Breast epithelium (tissue), 4 donors: ENCODE data around the gene FHDC1. TPM values are rescaled to one million over a fixed set of nuclear protein-coding genes. Genes with fewer than 3 reads are reported as not detected.

Experiments
- DNase-seq, 2 donors: peaks; one replicate each; pipeline ENCODE4 v3.0.0-alpha.2; 2019; ENCODE audit warnings: low spot score in 2 of 2
- H3K27ac ChIP-seq, 2 donors: fragments of 200-600 bp; sonication (generic) in 1 of 2; one replicate each; pipeline ENCODE4 v1.5.1; 2016 to 2019; ENCODE audit warnings: mild to moderate bottlenecking in 1 of 2
- H3K27me3 ChIP-seq, 2 donors: fragments of 200-600 bp; sonication (generic) in 1 of 2; one replicate each; pipeline versions ENCODE4 v1.5.1 to v1.6.0; 2017 to 2019; ENCODE audit warnings: control low read depth in 1 of 2, mild to moderate bottlenecking in 1 of 2
- H3K36me3 ChIP-seq: fragments of 200-600 bp; one replicate; pipeline ENCODE4 v1.5.1; 2019
- H3K4me1 ChIP-seq, 2 donors: fragments of 200-600 bp; sonication (generic); one replicate each; pipeline ENCODE4 v1.5.1; 2016 to 2019; ENCODE audit warnings: control low read depth in 1 of 2
- H3K4me3 ChIP-seq, 3 donors: fragments of 200-600 bp; sonication (generic); 1 replicate in 2 of 3; 2 replicates in 1 of 3; pipeline ENCODE4 v1.5.1; 2016 to 2019; ENCODE audit warnings: mild to moderate bottlenecking in 3 of 3, moderate library complexity in 2 of 3
- H3K9me3 ChIP-seq, 2 donors: fragments of 200-600 bp; sonication (generic) in 1 of 2; one replicate each; pipeline ENCODE4 v1.5.1; 2016 to 2019; ENCODE audit warnings: control low read depth in 1 of 2
- POLR2A ChIP-seq: fragments of 450-650 bp; IDR thresholded peaks from one replicate; pipeline ENCODE4 v1.6.1; 2016; ENCODE audit warnings: antibody characterized with exemption, mild to moderate bottlenecking, moderate library complexity
- POLR2AphosphoS5 ChIP-seq, 3 donors: sonication (generic); formaldehyde crosslinking; IDR thresholded peaks; one replicate each; pipeline ENCODE4 v1.6.1; 2017; ENCODE audit warnings: antibody characterized with exemption in 3 of 3
- intact Hi-C: fragments of 100-400 bp; cut with DNase I; formaldehyde crosslinking; loops from one replicate; pipeline ENCODE4 v1.15.1; 2023; ENCODE audit warnings: low total_unique reads
- total RNA-seq, 3 donors: library from RNA; depleted of rRNA; stranded (reverse); fragments of >200 nt; gene quantifications; one replicate each; pipeline ENCODE4 v1.1.0, GENCODE V29; 2016
- TF ChIP-seq, protein P1 (sequence below), 3 donors: fragments of 450-650 bp; IDR thresholded peaks; one replicate each; pipeline ENCODE4 v1.5.1; 2016 to 2017; ENCODE audit warnings: antibody characterized with exemption in 3 of 3, mild to moderate bottlenecking in 3 of 3, moderate library complexity in 3 of 3

The FHDC1 gene
- total RNA-seq, 3 donors from 2014 or later, result 0.48 to 2.3 (median 2.0) TPM

DNA sequence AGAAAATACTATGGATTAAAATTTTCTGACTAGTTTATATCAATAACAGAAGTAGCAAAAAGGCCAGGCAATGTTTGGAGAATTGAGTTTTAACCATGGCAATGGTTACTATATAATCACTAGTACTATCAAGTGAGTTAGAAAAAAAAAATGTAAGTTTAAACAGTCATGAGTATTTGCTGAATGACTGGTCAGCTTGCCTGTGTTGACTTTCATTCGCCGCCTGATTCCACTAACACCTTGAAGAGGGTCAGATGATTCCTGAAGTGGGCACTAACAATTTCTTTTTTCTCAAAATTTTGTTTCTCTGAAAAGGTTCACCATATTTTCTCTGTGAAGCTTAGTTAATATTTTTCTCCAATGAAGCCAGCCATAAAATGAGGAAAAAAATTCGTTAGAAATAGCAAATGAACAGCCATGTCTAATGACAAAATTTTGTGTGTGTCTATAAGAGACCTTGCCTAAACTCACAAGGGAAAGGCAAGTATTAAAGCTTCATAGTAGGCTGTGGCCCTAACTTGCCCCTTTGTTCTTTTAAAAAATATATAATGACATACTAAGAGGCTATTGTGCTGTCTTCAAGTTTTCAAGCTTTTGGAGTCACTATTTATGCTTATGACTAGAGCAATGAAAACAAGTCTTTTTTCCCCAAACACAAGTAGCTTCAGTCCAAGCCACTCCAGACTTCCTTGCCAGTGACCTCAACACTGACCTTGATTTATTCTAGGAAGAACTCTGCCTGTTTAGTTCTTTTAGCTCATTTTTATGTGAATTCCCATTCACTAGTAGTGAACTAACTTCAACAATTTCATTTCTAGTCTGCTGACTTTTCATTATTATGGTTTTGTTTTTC is 18.4 kb upstream of the FHDC1 start:
- H3K9me3 ChIP-seq, result no peaks in the 10 kb centered on the region
- H3K4me3 ChIP-seq, result no peak overlapping the region
- no peaks in the 10 kb centered on the region for H3K27me3 ChIP-seq
- TF ChIP-seq, protein P1, sequence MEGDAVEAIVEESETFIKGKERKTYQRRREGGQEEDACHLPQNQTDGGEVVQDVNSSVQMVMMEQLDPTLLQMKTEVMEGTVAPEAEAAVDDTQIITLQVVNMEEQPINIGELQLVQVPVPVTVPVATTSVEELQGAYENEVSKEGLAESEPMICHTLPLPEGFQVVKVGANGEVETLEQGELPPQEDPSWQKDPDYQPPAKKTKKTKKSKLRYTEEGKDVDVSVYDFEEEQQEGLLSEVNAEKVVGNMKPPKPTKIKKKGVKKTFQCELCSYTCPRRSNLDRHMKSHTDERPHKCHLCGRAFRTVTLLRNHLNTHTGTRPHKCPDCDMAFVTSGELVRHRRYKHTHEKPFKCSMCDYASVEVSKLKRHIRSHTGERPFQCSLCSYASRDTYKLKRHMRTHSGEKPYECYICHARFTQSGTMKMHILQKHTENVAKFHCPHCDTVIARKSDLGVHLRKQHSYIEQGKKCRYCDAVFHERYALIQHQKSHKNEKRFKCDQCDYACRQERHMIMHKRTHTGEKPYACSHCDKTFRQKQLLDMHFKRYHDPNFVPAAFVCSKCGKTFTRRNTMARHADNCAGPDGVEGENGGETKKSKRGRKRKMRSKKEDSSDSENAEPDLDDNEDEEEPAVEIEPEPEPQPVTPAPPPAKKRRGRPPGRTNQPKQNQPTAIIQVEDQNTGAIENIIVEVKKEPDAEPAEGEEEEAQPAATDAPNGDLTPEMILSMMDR (IDR thresholded peaks at IDR 0.05), result no peak
- no peak for TF ChIP-seq POLR2AphosphoS5 (IDR thresholded peaks at IDR 0.05)
- TF ChIP-seq POLR2A, result no peak
- no peaks in the 10 kb centered on the region for H3K36me3 ChIP-seq
- no peak for DNase-seq
- intact Hi-C loops, result no loop called here
- H3K4me1 ChIP-seq, result no peaks in the 10 kb centered on the region
- H3K27ac ChIP-seq, result no peak overlapping the region

DNA sequence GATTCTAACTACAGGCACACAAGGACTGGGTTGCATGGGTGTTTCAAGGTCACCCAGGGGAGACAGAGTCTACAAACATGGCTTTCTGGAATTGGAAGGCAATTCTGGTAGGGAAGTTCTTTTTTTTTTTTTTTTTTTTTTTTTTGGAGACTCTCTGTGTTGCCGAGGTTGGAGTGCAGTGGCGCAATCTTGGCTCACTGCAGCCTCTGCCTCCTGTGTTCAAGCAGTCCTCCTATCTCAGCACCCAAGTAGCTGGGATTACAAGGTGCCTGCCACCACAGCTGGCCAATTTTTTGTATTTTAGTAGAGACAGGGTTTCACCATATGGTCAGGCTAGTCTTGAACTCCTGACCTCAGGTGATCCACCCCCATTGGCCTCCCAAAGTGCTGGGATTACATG is 16.3 kb upstream of the FHDC1 start:
- Histone ChIP-seq H3K36me3 (no peaks in the 10 kb centered on the region), H3K9me3 (no peaks in the 10 kb centered on the region), H3K27me3 (no peaks in the 10 kb centered on the region), H3K4me3 (no peak overlapping the region), H3K27ac (no peak overlapping the region), H3K4me1 (no peaks in the 10 kb centered on the region)
- TF ChIP-seq POLR2AphosphoS5 (IDR thresholded peaks at IDR 0.05), result no peak
- TF ChIP-seq POLR2A, result no peak
- TF ChIP-seq, protein P1 (IDR thresholded peaks at IDR 0.05), result no peak
- intact Hi-C loops, result no loop called here
- no peak for DNase-seq

DNA sequence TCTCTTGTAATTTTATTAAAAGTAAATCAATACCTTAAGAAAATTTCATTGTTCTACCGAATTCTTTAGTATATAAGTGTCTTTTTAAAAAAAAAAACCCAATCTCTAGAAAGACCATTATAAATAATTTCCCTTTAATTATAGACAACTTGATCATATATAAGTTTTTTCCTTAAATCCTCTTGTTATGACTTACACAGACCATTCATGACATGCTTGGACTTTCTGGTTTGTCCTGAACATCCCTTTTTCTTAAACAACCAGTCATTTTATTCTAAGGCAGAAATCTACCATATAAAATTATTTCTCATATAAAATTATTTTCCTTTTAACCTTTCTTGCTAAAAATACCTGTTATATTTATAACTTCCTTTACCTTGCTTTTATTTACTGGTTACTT is 15.4 kb upstream of the FHDC1 start:
- intact Hi-C loops, result no loop called here
- TF ChIP-seq POLR2A (no peak), POLR2AphosphoS5 (IDR thresholded peaks at IDR 0.05) (no peak)
- TF ChIP-seq, protein P1 (IDR thresholded peaks at IDR 0.05), result no peak
- H3K36me3 ChIP-seq, result no peaks in the 10 kb centered on the region
- H3K4me3 ChIP-seq, result no peak overlapping the region
- no peaks in the 10 kb centered on the region for H3K9me3 ChIP-seq
- H3K27me3 ChIP-seq, result no peaks in the 10 kb centered on the region
- no peaks in the 10 kb centered on the region for H3K4me1 ChIP-seq
- no peak overlapping the region for H3K27ac ChIP-seq
- no peak for DNase-seq

DNA sequence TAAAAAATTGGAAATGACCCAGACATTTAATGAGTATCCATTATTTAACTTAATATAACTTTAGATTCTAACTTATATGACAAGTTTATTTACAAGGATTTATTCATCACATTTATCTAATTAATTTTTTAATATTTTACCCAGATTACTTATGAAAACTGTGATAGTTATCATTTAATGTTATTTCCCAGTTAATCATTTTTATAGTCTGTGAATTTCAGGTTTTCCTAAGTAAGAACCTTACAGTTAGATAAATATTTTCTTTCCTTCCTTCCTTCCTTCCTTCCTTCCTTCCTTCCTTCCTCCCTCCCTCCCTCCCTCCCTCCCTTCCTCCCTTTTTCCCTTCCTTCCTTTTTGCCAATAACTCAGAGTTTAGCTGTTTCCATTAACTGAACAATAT is 14.8 kb upstream of the FHDC1 start:
- Histone ChIP-seq H3K27ac (no peak overlapping the region), H3K36me3 (no peaks in the 10 kb centered on the region), H3K9me3 (no peaks in the 10 kb centered on the region), H3K27me3 (no peaks in the 10 kb centered on the region), H3K4me1 (no peaks in the 10 kb centered on the region), H3K4me3 (no peak overlapping the region)
- intact Hi-C loops, result no loop called here
- TF ChIP-seq POLR2A, result no peak
- TF ChIP-seq POLR2AphosphoS5 (IDR thresholded peaks at IDR 0.05), result no peak
- TF ChIP-seq, protein P1 (IDR thresholded peaks at IDR 0.05), result no peak
- no peak for DNase-seq

DNA sequence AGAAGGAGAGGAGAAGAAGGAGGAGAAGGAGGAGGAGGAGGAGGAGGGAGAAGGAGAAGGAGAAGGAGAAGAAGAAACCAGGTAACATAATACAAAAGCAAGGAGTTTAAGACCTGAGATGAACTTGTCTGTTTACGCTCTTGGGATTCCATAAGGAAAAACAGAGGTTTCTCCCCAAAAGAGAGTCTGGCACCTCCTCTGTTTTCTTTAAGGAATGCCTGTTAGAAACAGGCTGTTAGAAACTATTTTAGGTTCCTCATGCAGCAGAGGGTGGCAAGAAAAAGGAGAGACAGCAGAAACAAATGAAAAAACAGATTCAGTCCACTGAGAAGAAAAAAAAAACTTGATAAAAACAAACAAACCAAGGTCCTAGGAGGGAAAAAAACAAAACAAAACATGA is 10.3 kb upstream of the FHDC1 start:
- Histone ChIP-seq H3K4me1 (no peaks in the 10 kb centered on the region), H3K9me3 (no peaks in the 10 kb centered on the region), H3K27me3 (no peaks in the 10 kb centered on the region), H3K36me3 (no peaks in the 10 kb centered on the region), H3K4me3 (no peak overlapping the region), H3K27ac (no peak overlapping the region)
- TF ChIP-seq, protein P1 (IDR thresholded peaks at IDR 0.05), result no peak
- TF ChIP-seq POLR2A, result no peak
- no peak for TF ChIP-seq POLR2AphosphoS5 (IDR thresholded peaks at IDR 0.05)
- intact Hi-C loops, result no loop called here
- no peak for DNase-seq
